ENCODE data around the gene FCHSD1. TPM values are rescaled to one million over a fixed set of nuclear protein-coding genes. Genes with fewer than 3 reads are reported as not detected.

FCHSD1 gene
- total and polyA plus RNA-seq, 2 experiments from 2014 or later: 18.0 to 27.4 TPM

Other genes with a start within 250 kb of the FCHSD1 start
- gene PCDHGA9, start 248.6 kb downstream of the FCHSD1 start, total RNA-seq: 1.1 and 1.2 TPM in 2 replicates
- not detected in 2 replicates for gene PCDHGA9, start 248.6 kb downstream of the FCHSD1 start, polyA plus RNA-seq
- 11.6 and 13.6 TPM in 2 replicates for gene PCDHGB6, start 243.4 kb downstream of the FCHSD1 start, total RNA-seq
- gene PCDHGB6, start 243.4 kb downstream of the FCHSD1 start, polyA plus RNA-seq: 13.1 and 15.7 TPM in 2 replicates
- 4.5 and 6.7 TPM in 2 replicates for gene PCDHGA10, start 238.4 kb downstream of the FCHSD1 start, total RNA-seq
- 3.0 and 3.9 TPM in 2 replicates for gene PCDHGA10, start 238.4 kb downstream of the FCHSD1 start, polyA plus RNA-seq
- gene PCDHGB7, start 233.7 kb downstream of the FCHSD1 start, total RNA-seq: 6.9 and 8.8 TPM in 2 replicates
- 6.7 and 8.4 TPM in 2 replicates for gene PCDHGB7, start 233.7 kb downstream of the FCHSD1 start, polyA plus RNA-seq
- gene PCDHGA11, start 230.4 kb downstream of the FCHSD1 start, total RNA-seq: 1.8 and 2.7 TPM in 2 replicates
- gene PCDHGA11, start 230.4 kb downstream of the FCHSD1 start, polyA plus RNA-seq: 1.8 TPM in 2 replicates
- 0.70 and 0.96 TPM in 2 replicates for gene PCDHGA12, start 220.9 kb downstream of the FCHSD1 start, total RNA-seq
- gene PCDHGA12, start 220.9 kb downstream of the FCHSD1 start, polyA plus RNA-seq: 0.66 and 1.1 TPM in 2 replicates
- 16.9 and 18.9 TPM in 2 replicates for gene PCDHGC3, start 175.5 kb downstream of the FCHSD1 start, total RNA-seq
- gene PCDHGC3, start 175.5 kb downstream of the FCHSD1 start, polyA plus RNA-seq: 35.8 and 40.8 TPM in 2 replicates
- gene PCDHGC4, start 166.4 kb downstream of the FCHSD1 start, total RNA-seq: 0.44 and 1.5 TPM in 2 replicates
- gene PCDHGC4, start 166.4 kb downstream of the FCHSD1 start, polyA plus RNA-seq: 0.15 and 0.35 TPM in 2 replicates
- gene PCDHGC5, start 162.3 kb downstream of the FCHSD1 start, total RNA-seq: 0.92 and 1.1 TPM in 2 replicates
- gene PCDHGC5, start 162.3 kb downstream of the FCHSD1 start, polyA plus RNA-seq: 0.16 TPM in 1 of 2 replicates, not detected in the other
- gene DIAPH1, start 32.4 kb downstream of the FCHSD1 start, total RNA-seq: 37.7 and 62.4 TPM in 2 replicates
- 56.6 and 59.0 TPM in 2 replicates for gene DIAPH1, start 32.4 kb downstream of the FCHSD1 start, polyA plus RNA-seq
- 50.1 and 53.5 TPM in 2 replicates for gene HDAC3, start 14.6 kb downstream of the FCHSD1 start, total RNA-seq
- 74.0 and 81.9 TPM in 2 replicates for gene HDAC3, start 14.6 kb downstream of the FCHSD1 start, polyA plus RNA-seq
- gene RELL2, start 14.4 kb downstream of the FCHSD1 start, total RNA-seq: 7.6 and 16.9 TPM in 2 replicates
- gene RELL2, start 14.4 kb downstream of the FCHSD1 start, polyA plus RNA-seq: 17.3 and 19.9 TPM in 2 replicates
- gene ARAP3, start 30.8 kb upstream of the FCHSD1 start, total RNA-seq: 4.9 and 5.1 TPM in 2 replicates
- 8.4 and 8.6 TPM in 2 replicates for gene ARAP3, start 30.8 kb upstream of the FCHSD1 start, polyA plus RNA-seq
- 10.5 and 10.8 TPM in 2 replicates for gene PCDH1, start 227.0 kb upstream of the FCHSD1 start, total RNA-seq
- 6.2 and 8.6 TPM in 2 replicates for gene PCDH1, start 227.0 kb upstream of the FCHSD1 start, polyA plus RNA-seq